Suppressor macrophage treated with lipopolysaccharide for 4 hours (primary cell): ENCODE data around the gene MBTPS1.

Source experiments
- DNase-seq: peaks from one replicate; pipeline ENCODE4 v3.0.0-alpha.2; 2020

MBTPS1 gene

GRCh38 chr16:84032458-84033178 lies 84.1 kb downstream of the MBTPS1 start:
- no peak for DNase-seq

- no peak for DNase-seq
These were observed 85.2 kb downstream of the MBTPS1 start for GRCh38 chr16:84031556-84031955.

GRCh38 chr16:84029297-84030047 lies 87.3 kb downstream of the MBTPS1 start:
- DNase-seq: peak; percentile 83

GRCh38 chr16:84027625-84028024 lies 89.1 kb downstream of the MBTPS1 start:
- no peak for DNase-seq

- no peak for DNase-seq
These were observed 90.1 kb downstream of the MBTPS1 start for GRCh38 chr16:84026606-84027005.

- no peak for DNase-seq
These were observed 91.9 kb downstream of the MBTPS1 start for GRCh38 chr16:84024854-84025253.

- DNase-seq: no peak
These were observed 94.1 kb downstream of the MBTPS1 start for GRCh38 chr16:84022644-84023043.

GRCh38 chr16:84021488-84021887 lies 95.3 kb downstream of the MBTPS1 start:
- DNase-seq: no peak

GRCh38 chr16:84020353-84020752 lies 96.4 kb downstream of the MBTPS1 start:
- no peak for DNase-seq

GRCh38 chr16:84018710-84019109 lies 98.0 kb downstream of the MBTPS1 start:
- DNase-seq: no peak

- DNase-seq: no peak
These were observed 100.3 kb downstream of the MBTPS1 start for GRCh38 chr16:84016477-84016876.

GRCh38 chr16:84015399-84015798 lies 101.3 kb downstream of the MBTPS1 start:
- DNase-seq: no peak

- DNase-seq: no peak
These were observed 102.0 kb downstream of the MBTPS1 start for GRCh38 chr16:84014570-84015327.

GRCh38 chr16:84013787-84014569 lies 102.8 kb downstream of the MBTPS1 start:
- DNase-seq: peak; percentile 59

- no peak for DNase-seq
These were observed 107.5 kb downstream of the MBTPS1 start for GRCh38 chr16:84009282-84009681.

- DNase-seq: no peak
These were observed 108.8 kb downstream of the MBTPS1 start for GRCh38 chr16:84007965-84008364.

GRCh38 chr16:84007520-84007919 lies 109.2 kb downstream of the MBTPS1 start:
- DNase-seq: no peak

- DNase-seq: no peak
These were observed 111.4 kb downstream of the MBTPS1 start for GRCh38 chr16:84005391-84005790.

GRCh38 chr16:84004442-84004841 lies 112.3 kb downstream of the MBTPS1 start:
- no peak for DNase-seq
